ENCODE results near the gene CDA.

GRCh38 chr1:20666804-20667203 is 77.9 kb downstream of the CDA start:
- TF ChIP-seq, protein P1, sequence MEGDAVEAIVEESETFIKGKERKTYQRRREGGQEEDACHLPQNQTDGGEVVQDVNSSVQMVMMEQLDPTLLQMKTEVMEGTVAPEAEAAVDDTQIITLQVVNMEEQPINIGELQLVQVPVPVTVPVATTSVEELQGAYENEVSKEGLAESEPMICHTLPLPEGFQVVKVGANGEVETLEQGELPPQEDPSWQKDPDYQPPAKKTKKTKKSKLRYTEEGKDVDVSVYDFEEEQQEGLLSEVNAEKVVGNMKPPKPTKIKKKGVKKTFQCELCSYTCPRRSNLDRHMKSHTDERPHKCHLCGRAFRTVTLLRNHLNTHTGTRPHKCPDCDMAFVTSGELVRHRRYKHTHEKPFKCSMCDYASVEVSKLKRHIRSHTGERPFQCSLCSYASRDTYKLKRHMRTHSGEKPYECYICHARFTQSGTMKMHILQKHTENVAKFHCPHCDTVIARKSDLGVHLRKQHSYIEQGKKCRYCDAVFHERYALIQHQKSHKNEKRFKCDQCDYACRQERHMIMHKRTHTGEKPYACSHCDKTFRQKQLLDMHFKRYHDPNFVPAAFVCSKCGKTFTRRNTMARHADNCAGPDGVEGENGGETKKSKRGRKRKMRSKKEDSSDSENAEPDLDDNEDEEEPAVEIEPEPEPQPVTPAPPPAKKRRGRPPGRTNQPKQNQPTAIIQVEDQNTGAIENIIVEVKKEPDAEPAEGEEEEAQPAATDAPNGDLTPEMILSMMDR (IDR thresholded peaks at IDR 0.05): no peak
- TF ChIP-seq REST (IDR thresholded peaks at IDR 0.05; ENCODE audit: insufficient read depth in 1 of 2, low read depth in 2 of 2, low read length in 1 of 2): no peak

All from Panc1 (cell line).